ENCODE data around the gene OR10A6.

The OR10A6 gene

GRCh38 chr11:7949934-7950333 lies 18.9 kb upstream of the OR10A6 start:
- no peak overlapping the region for H3K4me3 ChIP-seq (ENCODE audit: low read length)
- DNase-seq (ENCODE audit: low read depth): no peak
- TF ChIP-seq, protein P1, sequence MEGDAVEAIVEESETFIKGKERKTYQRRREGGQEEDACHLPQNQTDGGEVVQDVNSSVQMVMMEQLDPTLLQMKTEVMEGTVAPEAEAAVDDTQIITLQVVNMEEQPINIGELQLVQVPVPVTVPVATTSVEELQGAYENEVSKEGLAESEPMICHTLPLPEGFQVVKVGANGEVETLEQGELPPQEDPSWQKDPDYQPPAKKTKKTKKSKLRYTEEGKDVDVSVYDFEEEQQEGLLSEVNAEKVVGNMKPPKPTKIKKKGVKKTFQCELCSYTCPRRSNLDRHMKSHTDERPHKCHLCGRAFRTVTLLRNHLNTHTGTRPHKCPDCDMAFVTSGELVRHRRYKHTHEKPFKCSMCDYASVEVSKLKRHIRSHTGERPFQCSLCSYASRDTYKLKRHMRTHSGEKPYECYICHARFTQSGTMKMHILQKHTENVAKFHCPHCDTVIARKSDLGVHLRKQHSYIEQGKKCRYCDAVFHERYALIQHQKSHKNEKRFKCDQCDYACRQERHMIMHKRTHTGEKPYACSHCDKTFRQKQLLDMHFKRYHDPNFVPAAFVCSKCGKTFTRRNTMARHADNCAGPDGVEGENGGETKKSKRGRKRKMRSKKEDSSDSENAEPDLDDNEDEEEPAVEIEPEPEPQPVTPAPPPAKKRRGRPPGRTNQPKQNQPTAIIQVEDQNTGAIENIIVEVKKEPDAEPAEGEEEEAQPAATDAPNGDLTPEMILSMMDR (conservative IDR thresholded peaks at IDR 0.05; ENCODE audit: low read depth, low read length): no peak

DNA sequence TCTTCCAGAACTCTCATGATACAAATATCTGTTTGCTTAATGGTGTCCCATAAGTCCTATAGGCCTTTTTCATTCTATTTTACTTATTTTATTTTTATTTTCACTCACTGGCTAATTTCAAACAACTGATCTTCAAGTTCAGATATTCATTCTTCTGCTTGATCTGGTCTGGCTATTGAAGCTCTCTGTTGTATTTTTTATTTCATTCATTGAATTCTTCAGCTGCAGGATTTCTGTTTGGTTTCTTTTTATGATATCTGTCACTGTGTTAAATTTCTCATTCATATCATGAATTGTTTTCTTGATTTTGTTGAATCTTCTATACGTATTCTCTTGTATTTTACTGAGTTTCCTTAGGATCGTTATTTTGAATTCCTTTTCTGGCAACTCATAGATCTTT lies 13.1 kb upstream of the OR10A6 start:
- no peak for DNase-seq (ENCODE audit: low read depth)
- H3K4me3 ChIP-seq (ENCODE audit: low read length): no peak overlapping the region
- TF ChIP-seq, protein P1 (conservative IDR thresholded peaks at IDR 0.05; ENCODE audit: low read depth, low read length): no peak

DNA sequence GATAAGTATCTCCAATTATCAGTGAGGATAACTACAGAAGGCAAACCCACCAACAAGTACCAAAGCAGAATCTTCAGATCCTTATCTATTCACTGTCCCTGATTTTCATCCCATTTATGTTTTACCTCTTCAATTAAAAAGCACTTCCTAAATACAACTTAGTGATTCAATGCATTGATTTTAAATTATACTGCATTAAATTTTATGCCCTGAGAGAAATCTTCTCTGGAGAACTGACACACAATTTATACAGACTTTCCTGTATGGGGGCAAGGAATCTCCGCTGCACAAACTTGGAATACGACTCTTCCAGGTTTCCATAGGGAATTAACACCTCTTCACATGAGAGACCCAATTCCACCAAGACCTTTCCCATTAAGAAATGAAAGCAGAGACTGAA lies 10.5 kb upstream of the OR10A6 start, which contains the start of gene OR10A3:
TSS of gene OR10A3 (minus strand) at position 101 of the 400 bp plus-strand sequence. CDS start 2,188 bp downstream, outside the sequence.
- H3K4me3 ChIP-seq (ENCODE audit: low read length): no peak within 1 kb of the TSS
- TF ChIP-seq, protein P1 (conservative IDR thresholded peaks at IDR 0.05; ENCODE audit: low read depth, low read length): no peak
- no peak for DNase-seq (ENCODE audit: low read depth)

GRCh38 chr11:7941146-7941545 lies 10.1 kb upstream of the OR10A6 start:
- no peak for DNase-seq (ENCODE audit: low read depth)
- no peak overlapping the region for H3K4me3 ChIP-seq (ENCODE audit: low read length)
- TF ChIP-seq, protein P1 (conservative IDR thresholded peaks at IDR 0.05; ENCODE audit: low read depth, low read length): no peak

- TF ChIP-seq, protein P1 (conservative IDR thresholded peaks at IDR 0.05; ENCODE audit: low read depth, low read length): no peak
- no peak for DNase-seq (ENCODE audit: low read depth)
- H3K4me3 ChIP-seq (ENCODE audit: low read length): no peak overlapping the region
Measured at GRCh38 chr11:7936615-7937014, 5.5 kb upstream of the OR10A6 start.

GRCh38 chr11:7927635-7928034 lies 3.4 kb downstream of the OR10A6 start:
- no peak overlapping the region for H3K4me3 ChIP-seq (ENCODE audit: low read length)
- TF ChIP-seq, protein P1 (conservative IDR thresholded peaks at IDR 0.05; ENCODE audit: low read depth, low read length): no peak

GRCh38 chr11:7924536-7924935 lies 6.5 kb downstream of the OR10A6 start:
- DNase-seq (ENCODE audit: low read depth): no peak
- no peak overlapping the region for H3K4me3 ChIP-seq (ENCODE audit: low read length)
- TF ChIP-seq, protein P1 (conservative IDR thresholded peaks at IDR 0.05; ENCODE audit: low read depth, low read length): no peak

More at GRCh38 chr11:7927635-7928034, 3.4 kb downstream of the OR10A6 start:
- no peak for DNase-seq (ENCODE audit: low read depth)

Measured in retinal pigment epithelial cell (primary cell).